22Rv1 (cell line): Measurements from ENCODE around the gene CYTIP.

Experiments
- H3K27ac ChIP-seq: fragments of 450-650 bp; 2 replicates; pipeline ENCODE4 v1.5.1; 2017
- CTCF ChIP-seq: fragments of 450-650 bp; IDR thresholded peaks from 2 replicates; pipeline ENCODE4 v1.5.1; 2017; ENCODE audit warnings: mild to moderate bottlenecking
- ZFX ChIP-seq: fragments of 450-650 bp; IDR thresholded peaks from 2 replicates; pipeline ENCODE4 v1.6.1; 2017; ENCODE audit warnings: antibody characterized with exemption, borderline replicate concordance

Gene CYTIP

DNA sequence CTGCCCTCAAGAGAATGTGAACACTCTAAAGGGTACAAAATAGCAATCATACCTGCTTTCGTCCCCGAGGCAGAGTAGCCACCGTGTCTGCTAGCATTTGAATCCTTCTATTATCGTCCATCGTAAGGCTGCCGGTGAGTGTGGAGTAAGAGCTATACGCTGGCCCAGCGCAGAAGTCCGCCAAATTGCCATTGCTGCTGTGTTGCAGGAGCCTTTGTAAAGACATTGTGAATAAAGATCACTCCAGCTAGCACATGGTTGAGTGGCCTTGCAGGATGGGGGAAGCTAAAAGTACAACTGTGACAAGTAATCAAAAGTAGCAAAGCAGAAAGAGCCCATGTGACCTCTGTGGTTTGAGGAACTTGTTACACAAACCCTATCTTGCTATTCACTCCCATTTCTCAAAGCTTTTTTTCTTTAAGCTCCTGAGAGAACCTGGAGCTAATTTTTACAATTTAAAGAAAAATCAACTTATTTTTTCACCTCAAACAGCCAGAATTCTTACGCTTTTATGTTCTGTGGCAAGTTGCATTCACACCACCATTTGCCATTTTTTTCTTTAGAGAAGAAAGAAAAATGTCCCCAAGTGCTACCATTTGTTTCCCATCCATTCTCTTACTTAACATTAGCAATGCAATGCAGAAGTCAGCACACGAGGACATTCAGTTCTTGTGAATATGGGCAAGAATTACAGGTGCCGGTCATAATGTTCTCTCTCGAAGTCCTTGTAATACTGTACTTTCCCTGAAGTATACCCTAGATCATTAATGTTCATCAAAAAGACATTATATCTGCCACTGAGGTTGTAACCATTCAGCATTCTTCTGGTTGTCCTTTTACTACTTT lies at the start of gene CYTIP:
Gene CYTIP (minus strand): TSS at position 295 of the 846 bp plus-strand sequence. CDS start 69 bp downstream, at position 226.
- no peak for TF ChIP-seq CTCF
- no peak for TF ChIP-seq ZFX
- H3K27ac ChIP-seq, result no peak within 1 kb of the TSS

- TF ChIP-seq ZFX (no peak), CTCF (peak; percentile 76)
- no peak overlapping the region for H3K27ac ChIP-seq
Observed at GRCh38 chr2:157492189-157492773, 48.4 kb upstream of the CYTIP start.

GRCh38 chr2:157489983-157490382 lies 46.1 kb upstream of the CYTIP start:
- H3K27ac ChIP-seq, result no peak overlapping the region
- TF ChIP-seq CTCF (no peak), ZFX (no peak)

DNA sequence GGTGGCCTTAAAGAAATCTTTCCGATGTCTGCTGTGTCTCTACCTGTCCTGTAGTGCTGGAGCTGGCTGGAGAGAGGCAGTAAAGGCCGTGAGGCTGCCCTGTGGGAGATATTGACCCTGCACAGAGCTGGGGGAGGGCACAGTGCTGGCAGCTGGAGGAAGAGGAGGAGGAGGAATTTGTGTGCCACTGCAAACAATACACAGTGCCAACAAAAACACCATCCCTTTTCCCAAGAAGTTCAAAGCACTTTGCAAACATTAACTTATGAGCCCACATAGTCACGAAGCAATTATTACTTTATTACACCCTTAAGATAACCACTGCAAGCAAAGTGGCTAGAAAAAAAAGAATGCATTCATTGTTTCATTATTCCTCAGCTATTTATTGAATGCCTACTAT lies 45.0 kb upstream of the CYTIP start:
- H3K27ac ChIP-seq, result no peak overlapping the region
- TF ChIP-seq CTCF, result no peak
- TF ChIP-seq ZFX, result no peak

GRCh38 chr2:157487747-157488146 lies 43.9 kb upstream of the CYTIP start:
- H3K27ac ChIP-seq, result no peak overlapping the region
- TF ChIP-seq CTCF (no peak), ZFX (no peak)

GRCh38 chr2:157487271-157487610 lies 43.4 kb upstream of the CYTIP start:
- TF ChIP-seq CTCF (no peak), ZFX (no peak)
- no peak overlapping the region for H3K27ac ChIP-seq

DNA sequence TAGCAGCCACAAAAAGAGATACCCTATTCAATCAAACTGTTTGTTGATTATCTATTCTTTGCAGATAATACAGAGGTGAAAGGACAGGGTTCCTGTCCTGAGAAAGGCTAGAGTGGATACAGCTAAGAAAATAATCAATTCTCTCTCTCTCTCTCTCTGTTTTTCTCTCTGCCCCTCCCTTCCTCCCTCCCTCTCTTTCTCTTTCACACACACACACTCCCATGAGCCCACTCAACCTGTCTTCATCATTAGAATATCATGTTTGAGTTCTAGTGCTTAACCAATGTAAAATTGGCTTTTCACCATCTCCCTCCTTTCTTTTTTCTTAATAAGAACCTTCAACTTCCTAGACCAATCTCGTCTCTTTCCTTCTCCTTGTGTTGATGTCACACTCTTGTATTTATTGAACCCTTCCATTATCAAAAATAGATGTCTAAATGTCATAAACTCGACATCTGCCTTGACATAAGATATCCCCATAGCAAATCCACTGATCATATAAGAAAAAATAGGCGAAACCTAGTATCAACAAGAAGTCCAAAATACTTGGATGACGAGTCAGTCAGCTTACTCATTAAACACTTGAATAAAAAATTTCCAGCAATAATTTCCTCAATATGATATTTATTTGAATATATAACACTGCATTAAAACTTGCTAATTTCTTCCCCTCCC lies 42.8 kb upstream of the CYTIP start:
- no peak overlapping the region for H3K27ac ChIP-seq
- TF ChIP-seq ZFX (no peak), CTCF (no peak)
